GM11168 (cell line): ENCODE measurements around the gene AKT1.
"Not testable (repeated sequence)": the region's sequence is repeated elsewhere in the genome, so short reads cannot be mapped to it uniquely, and the experiment has no call there.

Experiments used
- in situ Hi-C: fragments of 300-500 bp; cut with MboI; formaldehyde crosslinking; loops from one replicate; pipeline ENCODE4 v1.12.0; 2022; ENCODE audit warnings: low sequenced_read_pairs; ENCODE audit not compliant: unreplicated experiment

AKT1 gene

GRCh38 chr14:104820669-104821228 lies 25.2 kb upstream of the AKT1 start:
- in situ Hi-C loops: loop anchor here (5.0 kb wide), 1 partner anchor 53 kb away; no protein-coding TSS in a partner anchor

DNA sequence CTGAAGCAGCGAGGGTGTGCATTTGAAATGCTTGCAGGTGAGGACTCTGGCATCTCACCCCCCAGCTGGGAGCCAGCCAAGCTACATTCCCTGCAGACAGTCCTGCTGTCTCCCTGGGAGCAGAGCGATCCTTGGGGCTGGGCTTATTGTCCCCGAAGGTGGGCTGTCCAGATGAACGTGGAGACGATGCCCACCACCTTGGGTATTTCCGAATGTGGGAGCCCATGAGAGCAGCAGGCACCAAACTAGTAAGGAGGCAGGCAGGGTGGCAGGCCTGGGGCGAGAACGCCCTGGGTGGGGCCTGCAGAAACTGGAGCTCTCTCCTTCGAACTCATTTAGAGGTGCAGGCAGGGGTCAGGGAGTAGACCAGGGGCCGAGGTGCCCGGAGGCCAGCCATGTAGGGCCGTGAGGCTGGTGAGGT lies 23.8 kb upstream of the AKT1 start:
- in situ Hi-C loops: no loop called here

GRCh38 chr14:104818714-104819161 lies 23.2 kb upstream of the AKT1 start:
- in situ Hi-C loops: no loop called here

GRCh38 chr14:104817930-104818713 lies 22.6 kb upstream of the AKT1 start:
- in situ Hi-C loops: no loop called here

DNA sequence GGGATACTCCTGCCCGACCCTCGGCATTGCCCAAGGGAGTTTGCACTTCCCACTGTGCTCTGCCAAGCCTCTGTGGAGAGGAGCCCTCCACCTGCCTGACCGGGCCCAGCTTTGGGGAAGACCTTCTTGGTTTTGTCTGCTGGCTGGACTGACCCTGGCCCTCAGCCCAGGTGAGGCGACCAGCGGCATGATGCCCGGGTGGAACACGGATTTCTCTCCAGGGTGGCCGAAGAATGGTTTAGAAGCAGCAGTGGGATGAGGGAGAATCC lies 21.0 kb upstream of the AKT1 start:
- in situ Hi-C loops: no loop called here

GRCh38 chr14:104814701-104815100 lies 19.2 kb upstream of the AKT1 start:
- in situ Hi-C loops: not testable (repeated sequence)

- in situ Hi-C loops: no loop called here
Observed at GRCh38 chr14:104813286-104813685, 17.7 kb upstream of the AKT1 start.

DNA sequence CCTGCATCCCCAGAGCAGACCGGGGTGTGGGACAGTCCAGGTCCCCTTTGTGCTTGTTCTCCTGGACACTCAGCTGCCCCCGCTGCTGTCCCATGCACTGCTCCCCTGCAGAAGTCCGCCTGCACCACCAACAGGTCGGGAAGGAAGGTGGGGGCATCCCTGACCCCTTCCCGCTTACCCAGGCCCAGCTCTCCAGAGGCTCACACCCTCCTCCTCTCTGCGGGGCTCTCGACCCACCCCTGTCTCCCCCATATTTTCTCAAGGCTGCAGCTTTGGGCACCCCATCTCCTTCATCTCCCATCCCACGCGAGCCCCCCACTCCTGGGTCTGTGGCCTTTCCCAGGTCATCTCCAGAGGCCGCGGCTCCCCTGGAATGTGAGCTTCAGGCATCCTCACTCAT lies 14.8 kb upstream of the AKT1 start:
- in situ Hi-C loops: no loop called here

DNA sequence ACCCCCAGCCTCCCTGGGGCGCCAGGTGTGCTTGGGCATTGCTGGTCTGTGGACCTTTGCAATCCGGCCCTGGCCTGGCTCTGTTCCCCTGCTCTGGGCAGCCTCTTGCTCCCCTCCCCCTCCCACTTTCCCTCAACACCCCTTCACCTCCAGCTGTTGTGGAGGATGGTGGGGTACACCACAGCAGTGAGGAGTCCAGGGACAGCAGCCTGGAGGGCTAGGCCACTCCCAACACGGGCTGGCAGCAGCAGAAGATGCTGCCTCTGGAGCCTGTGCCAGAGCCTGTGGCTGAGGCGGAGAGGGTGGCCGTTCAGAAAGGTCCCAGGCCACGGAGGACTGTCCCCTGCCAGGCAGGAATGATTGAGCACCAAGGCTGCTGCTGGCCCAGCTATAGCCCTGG lies 12.9 kb upstream of the AKT1 start:
- in situ Hi-C loops: no loop called here

DNA sequence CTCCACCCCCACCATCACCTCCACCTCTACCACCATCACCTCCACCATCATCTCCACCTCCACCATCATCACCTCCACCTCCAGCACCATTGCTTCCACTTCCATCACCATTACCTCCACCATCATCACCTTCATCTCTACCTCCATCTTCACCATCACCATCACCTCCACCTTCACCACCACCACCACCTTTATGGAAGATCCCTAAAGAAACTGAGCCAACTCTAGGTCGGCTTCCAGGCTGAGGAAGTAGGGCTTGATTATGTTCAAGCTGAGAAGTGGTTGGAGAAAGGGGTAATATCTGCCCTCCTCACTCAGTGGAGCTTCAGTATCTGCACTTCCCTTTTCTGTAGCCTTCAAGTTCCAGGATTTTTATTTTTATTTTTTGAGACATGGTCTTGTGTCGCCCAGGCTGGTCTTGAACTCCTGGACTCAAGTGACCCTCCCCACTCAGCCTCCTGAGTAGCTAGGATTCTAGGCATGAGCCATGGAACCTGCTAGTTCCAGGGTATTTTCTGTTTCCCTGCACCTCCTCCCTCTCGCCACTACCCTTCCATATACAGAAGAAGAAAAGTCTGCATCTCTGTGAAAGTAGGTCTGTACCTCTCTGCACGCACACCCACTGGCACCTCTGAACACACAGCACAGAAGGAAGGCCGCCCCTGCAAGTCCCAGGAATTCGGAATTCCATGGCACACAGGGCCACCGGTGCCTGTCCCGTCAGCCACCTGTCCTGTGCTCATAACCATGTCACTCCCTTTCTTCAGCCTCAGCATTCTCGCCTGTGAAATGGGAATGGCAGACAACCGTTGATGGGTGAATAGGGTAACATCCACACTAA lies 11.3 kb upstream of the AKT1 start:
- in situ Hi-C loops: no loop called here

- in situ Hi-C loops: no loop called here
Observed at GRCh38 chr14:104805941-104806624, 10.5 kb upstream of the AKT1 start.

DNA sequence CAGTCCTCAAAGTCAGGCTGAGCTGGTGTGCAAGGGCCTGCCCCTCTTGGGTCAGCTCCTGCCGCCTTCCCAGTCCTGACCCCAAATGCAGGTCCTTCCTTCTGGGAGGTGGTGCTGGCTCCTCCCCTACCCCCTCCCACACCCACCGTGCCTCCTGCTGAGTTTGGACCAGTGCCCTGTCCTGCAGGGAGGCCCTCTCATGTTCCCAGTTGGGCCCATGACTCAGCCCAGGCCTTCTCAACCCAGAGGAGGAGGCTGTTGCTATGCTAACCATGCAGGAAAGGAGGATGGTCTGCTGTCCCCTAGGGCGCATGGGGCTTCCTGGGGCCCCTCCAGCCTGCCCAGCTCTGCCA lies 9.8 kb upstream of the AKT1 start:
- in situ Hi-C loops: no loop called here

DNA sequence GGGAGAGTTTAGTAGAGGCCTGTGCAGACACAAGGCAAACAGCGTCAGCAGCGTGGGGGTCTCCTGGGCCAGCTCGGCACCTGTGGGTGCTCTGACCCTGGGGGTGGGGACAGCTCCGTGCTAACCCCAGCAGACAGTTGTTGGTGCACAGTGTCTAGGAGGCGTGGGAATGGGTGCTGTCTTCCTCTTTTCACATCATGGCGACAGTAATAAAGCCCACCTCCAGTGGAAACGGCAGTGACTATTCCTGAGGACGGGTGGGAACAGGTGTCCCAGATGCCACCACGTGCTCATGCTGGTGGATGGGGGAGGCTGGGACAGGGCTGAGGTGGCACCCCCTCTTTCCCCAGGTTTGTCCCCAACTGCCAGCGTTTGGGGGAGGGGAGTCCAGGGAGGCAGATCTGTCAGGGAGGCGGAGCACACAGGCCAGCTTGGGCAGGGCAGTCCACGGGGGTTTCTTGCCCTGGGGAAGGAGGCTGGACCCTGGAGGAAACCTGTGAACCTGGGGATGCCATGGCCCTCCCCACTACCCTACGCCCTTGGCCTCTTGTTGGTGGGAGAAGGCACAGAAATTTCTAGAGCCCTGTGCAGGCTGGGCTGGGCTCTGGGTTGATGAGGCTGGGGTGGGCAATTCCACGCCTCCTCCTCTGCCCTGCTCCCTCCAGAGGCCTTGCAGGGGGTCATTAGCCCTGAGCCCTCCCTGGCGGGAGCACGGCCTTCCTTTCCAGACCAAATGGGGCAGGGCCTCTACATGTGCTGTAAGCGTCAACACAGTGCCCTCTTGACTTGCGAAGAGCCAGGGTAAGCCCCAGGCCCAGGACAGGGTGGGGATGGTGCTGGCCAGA lies 9.2 kb upstream of the AKT1 start:
- in situ Hi-C loops: no loop called here

DNA sequence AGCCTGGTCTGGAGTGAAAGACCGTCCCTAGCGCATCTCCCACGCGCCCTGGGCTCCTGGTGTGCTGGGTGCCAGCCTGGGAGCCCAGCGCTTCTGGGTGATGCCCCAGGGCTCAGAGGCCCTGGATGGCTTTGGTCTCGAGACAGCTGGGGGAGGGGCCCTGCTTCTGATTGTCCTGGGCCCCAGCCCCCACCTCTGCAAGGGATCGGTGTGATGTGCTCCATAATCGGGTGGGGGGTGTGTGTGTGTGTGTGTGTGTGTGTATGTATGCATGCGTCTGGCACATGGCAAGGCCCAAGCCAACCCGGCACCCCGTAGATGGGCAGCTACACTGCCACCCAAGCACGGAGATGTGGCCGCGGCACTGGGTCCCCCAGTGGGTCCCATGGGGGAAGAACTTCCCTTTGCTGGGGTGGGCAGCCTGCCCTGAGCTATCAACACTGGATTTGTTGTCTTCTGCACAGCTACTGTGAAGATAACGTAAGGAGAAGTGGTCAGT lies 8.4 kb upstream of the AKT1 start:
- in situ Hi-C loops: no loop called here

DNA sequence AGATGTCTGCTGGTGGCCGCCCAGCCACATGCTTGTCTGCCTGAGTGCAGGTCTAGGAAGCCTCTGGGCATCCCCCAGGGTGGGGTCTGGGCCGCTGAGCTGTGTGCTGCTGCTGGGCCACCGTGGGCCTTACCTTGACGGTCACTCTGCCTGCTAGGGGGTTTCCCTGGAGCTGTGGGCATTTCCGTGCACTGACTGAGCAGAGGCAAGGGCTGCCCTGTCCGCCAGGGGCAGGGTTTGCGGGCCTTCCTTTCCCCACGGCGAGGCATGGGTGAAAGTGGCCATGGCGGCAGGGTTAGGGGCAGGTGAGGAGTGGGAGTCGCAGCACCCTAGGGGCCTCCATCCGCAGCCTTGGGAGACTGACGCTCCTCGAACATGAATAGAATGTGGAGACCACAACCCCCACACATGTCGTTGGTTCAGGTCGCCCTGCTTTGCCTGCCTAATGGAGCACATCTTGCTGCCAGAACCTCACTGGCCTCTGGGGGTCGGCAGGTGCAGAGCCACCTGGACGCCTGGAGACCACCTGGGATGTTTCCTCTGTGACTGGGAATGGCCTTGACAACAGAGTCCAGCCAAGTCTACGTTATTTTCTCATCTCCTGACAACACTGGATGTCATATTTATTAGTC lies 7.8 kb upstream of the AKT1 start:
- in situ Hi-C loops: no loop called here

GRCh38 chr14:104802394-104803184 lies 7.0 kb upstream of the AKT1 start:
- in situ Hi-C loops: no loop called here

- in situ Hi-C loops: no loop called here
Observed at GRCh38 chr14:104801520-104802393, 6.2 kb upstream of the AKT1 start.
